ENCODE data around the gene CRHBP. TPM values are rescaled to one million over a fixed set of nuclear protein-coding genes. Genes with fewer than 3 reads are reported as not detected.

The CRHBP gene
- total RNA-seq, 1 experiment from 2014 or later = not detected

GRCh38 chr5:76999451-76999850, 46.6 kb downstream of the CRHBP start:
- Mint-ChIP-seq H3K36me3 (ENCODE audit: insufficient read depth, unreplicated experiment) (no peaks in the 10 kb centered on the region), H3K27me3 (ENCODE audit: insufficient read depth, unreplicated experiment) (no peaks in the 10 kb centered on the region), H3K27ac (ENCODE audit: unreplicated experiment) (no peak overlapping the region), H3K9me3 (ENCODE audit: unreplicated experiment) (no peaks in the 10 kb centered on the region), H3K4me3 (ENCODE audit: unreplicated experiment) (no peak overlapping the region), H3K4me1 (ENCODE audit: low read depth, unreplicated experiment) (no peaks in the 10 kb centered on the region)
- Histone ChIP-seq H3K4me3 (ENCODE audit: low read depth, low read length) (no peak overlapping the region), H3K9me3 (no peaks in the 10 kb centered on the region), H3K27me3 (replicated peaks; ENCODE audit: control insufficient read depth, insufficient read depth, low read length) (peaks cover under 1% of the 10 kb centered on the region; the same call in 1 of the 2 replicates), H3K4me1 (no peaks in the 10 kb centered on the region; the same call in 1 of the 2 replicates), H3K36me3 (ENCODE audit: control insufficient read depth, insufficient read depth, low read length) (no peaks in the 10 kb centered on the region)
- POLR2A ChIA-PET = no interaction called here
- BruUV-seq (replicated peaks) = no TSS peak
- intact Hi-C loops (cut with micrococcal nuclease; ENCODE audit: unreplicated experiment) = no loop called here
- no peak for DNase-seq
- CTCF ChIA-PET = no interaction called here
- TF ChIP-seq CTCF (IDR thresholded peaks at IDR 0.05; ENCODE audit: insufficient read depth in 1 of 2, low read depth in 1 of 2, low read length in 1 of 2, severe bottlenecking in 1 of 2, unreplicated experiment in 1 of 2) = no peak

- no peaks in the 10 kb centered on the region for H3K4me1 Mint-ChIP-seq (ENCODE audit: low read depth, unreplicated experiment)
- TF ChIP-seq CTCF (IDR thresholded peaks at IDR 0.05; ENCODE audit: insufficient read depth in 1 of 2, low read depth in 1 of 2, low read length in 1 of 2, severe bottlenecking in 1 of 2, unreplicated experiment in 1 of 2) = no peak
- no TSS peak for BruUV-seq (replicated peaks)
- Histone ChIP-seq H3K9me3 (no peaks in the 10 kb centered on the region), H3K4me3 (ENCODE audit: low read depth, low read length) (no peak overlapping the region), H3K36me3 (ENCODE audit: control insufficient read depth, insufficient read depth, low read length) (no peaks in the 10 kb centered on the region), H3K27me3 (replicated peaks; ENCODE audit: control insufficient read depth, insufficient read depth, low read length) (peaks cover 2% of the 10 kb centered on the region; the same call in 1 of the 2 replicates), H3K4me1 (no peaks in the 10 kb centered on the region)
- H3K4me3 Mint-ChIP-seq (ENCODE audit: unreplicated experiment) = no peak overlapping the region
- H3K27ac Mint-ChIP-seq (ENCODE audit: unreplicated experiment) = no peak overlapping the region
- H3K27me3 Mint-ChIP-seq (ENCODE audit: insufficient read depth, unreplicated experiment) = peaks cover 5% of the 10 kb centered on the region
- ChIA-PET POLR2A (no interaction called here), CTCF (interaction anchor here (0.6 kb wide), 1 partner anchor 261 kb away, joined by 3 read pairs; no protein-coding TSS in a partner anchor)
- H3K36me3 Mint-ChIP-seq (ENCODE audit: insufficient read depth, unreplicated experiment) = no peaks in the 10 kb centered on the region
- H3K9me3 Mint-ChIP-seq (ENCODE audit: unreplicated experiment) = peaks cover 7% of the 10 kb centered on the region
- DNase-seq = no peak
- intact Hi-C loops (cut with micrococcal nuclease; ENCODE audit: unreplicated experiment) = no loop called here
Measured at GRCh38 chr5:77003246-77003645, 50.4 kb downstream of the CRHBP start.

- ChIA-PET CTCF (no interaction called here), POLR2A (no interaction called here)
- H3K27ac Mint-ChIP-seq (ENCODE audit: unreplicated experiment) = no peak overlapping the region
- no peaks in the 10 kb centered on the region for H3K36me3 Mint-ChIP-seq (ENCODE audit: insufficient read depth, unreplicated experiment)
- intact Hi-C loops (cut with micrococcal nuclease; ENCODE audit: unreplicated experiment) = no loop called here
- no peaks in the 10 kb centered on the region for H3K9me3 ChIP-seq
- H3K36me3 ChIP-seq (ENCODE audit: control insufficient read depth, insufficient read depth, low read length) = no peaks in the 10 kb centered on the region
- peaks cover 2% of the 10 kb centered on the region; the same call in 1 of the 2 replicates for H3K27me3 ChIP-seq (replicated peaks; ENCODE audit: control insufficient read depth, insufficient read depth, low read length)
- H3K4me1 ChIP-seq = no peaks in the 10 kb centered on the region
- H3K9me3 Mint-ChIP-seq (ENCODE audit: unreplicated experiment) = peaks cover 7% of the 10 kb centered on the region
- no peak for DNase-seq
- no peak overlapping the region for H3K4me3 Mint-ChIP-seq (ENCODE audit: unreplicated experiment)
- peaks cover 5% of the 10 kb centered on the region for H3K27me3 Mint-ChIP-seq (ENCODE audit: insufficient read depth, unreplicated experiment)
- H3K4me3 ChIP-seq (ENCODE audit: low read depth, low read length) = no peak overlapping the region
- BruUV-seq (replicated peaks) = no TSS peak
- H3K4me1 Mint-ChIP-seq (ENCODE audit: low read depth, unreplicated experiment) = no peaks in the 10 kb centered on the region
- TF ChIP-seq CTCF (IDR thresholded peaks at IDR 0.05; ENCODE audit: insufficient read depth in 1 of 2, low read depth in 1 of 2, low read length in 1 of 2, severe bottlenecking in 1 of 2, unreplicated experiment in 1 of 2) = no peak
Measured at GRCh38 chr5:77006124-77006523, 53.3 kb downstream of the CRHBP start.

Measured in Caco-2 (cell line).